K562 (cell line): ENCODE results near the gene STK16.

Experiments used
- CTCF ChIP-seq, 3 experiments: IDR thresholded peaks in 2 of 3; conservative IDR thresholded peaks in 1 of 3; 2 replicates each; pipeline ENCODE4 v1.5.1; 2011 to 2012; ENCODE audit warnings: low read length in 3 of 3, mild to moderate bottlenecking in 3 of 3, control low read depth in 2 of 3, improper control_type of control experiment in 1 of 3, inconsistent platforms in 1 of 3, low read depth in 1 of 3, mixed read lengths in 1 of 3, moderate library complexity in 1 of 3; ENCODE audit not compliant: insufficient read depth in 2 of 3
- E2F4 ChIP-seq: sonication (generic); formaldehyde crosslinking; IDR thresholded peaks from 2 replicates; pipeline ENCODE4 v1.8.0; 2022; ENCODE audit warnings: mild to moderate bottlenecking, low read depth, missing genetic modification reagents
- EP300 ChIP-seq: IDR thresholded peaks from 2 replicates; pipeline ENCODE4 v1.6.1; 2012; ENCODE audit warnings: low read length, improper control_type of control experiment
- FOXJ3 ChIP-seq: sonication (generic); formaldehyde crosslinking; IDR thresholded peaks from 2 replicates; pipeline ENCODE4 v1.4.0; 2020; ENCODE audit warnings: mild to moderate bottlenecking, missing genetic modification reagents
- MAX ChIP-seq: sonication (generic); formaldehyde crosslinking; IDR thresholded peaks from 2 replicates; pipeline ENCODE4 v1.9.0; 2022; ENCODE audit warnings: mild to moderate bottlenecking, missing genetic modification reagents
- PATZ1 ChIP-seq: fragments of 250-450 bp; sonication (Bioruptor Pico); IDR thresholded peaks from 2 replicates; pipeline ENCODE4 v1.5.0; 2020; ENCODE audit warnings: mild to moderate bottlenecking, borderline replicate concordance
- RNF2 ChIP-seq: sonication (generic); IDR thresholded peaks from 2 replicates; pipeline ENCODE4 v1.6.1; 2016
- SREBF2 ChIP-seq: sonication (generic); formaldehyde crosslinking; IDR thresholded peaks from 2 replicates; pipeline ENCODE4 v1.4.0; 2020; ENCODE audit warnings: mild to moderate bottlenecking, missing genetic modification reagents
- STAT5B ChIP-seq: fragments of 250-450 bp; sonication (Bioruptor Pico); IDR thresholded peaks from 2 replicates; pipeline ENCODE4 v1.8.0; 2021; ENCODE audit warnings: mild to moderate bottlenecking, inconsistent platforms
- TRIM25 ChIP-seq: fragments of 450-650 bp; IDR thresholded peaks from 2 replicates; pipeline ENCODE4 v1.7.0; 2016; ENCODE audit warnings: borderline replicate concordance
- YBX1 ChIP-seq: fragments of 450-650 bp; IDR thresholded peaks from 2 replicates; pipeline ENCODE4 v1.7.1; 2016; ENCODE audit warnings: mild to moderate bottlenecking
- ZBTB1 ChIP-seq: sonication (generic); formaldehyde crosslinking; IDR thresholded peaks from 2 replicates; pipeline ENCODE4 v1.8.1; 2023; ENCODE audit warnings: missing genetic modification reagents, low read depth, mild to moderate bottlenecking, borderline replicate concordance
- ZBTB26 ChIP-seq: fragments of 450-650 bp; formaldehyde crosslinking; IDR thresholded peaks from 2 replicates; pipeline ENCODE4 v1.4.0; 2022; ENCODE audit warnings: missing genetic modification characterization
- ZNF143 ChIP-seq: sonication (generic); formaldehyde crosslinking; IDR thresholded peaks from 2 replicates; pipeline ENCODE4 v1.9.0; 2022; ENCODE audit warnings: mild to moderate bottlenecking, missing genetic modification reagents

GRCh38 chr2:219243291-219243761 lies 2.0 kb upstream of the STK16 start:
- TF ChIP-seq PATZ1 (no peak), CTCF (IDR thresholded peaks at IDR 0.05 in 2 of 3, conservative IDR thresholded peaks at IDR 0.05 in 1 of 3; ENCODE audit: insufficient read depth in 2 of 3, low read depth in 1 of 3, low read length in 3 of 3) (no peak), FOXJ3 (CRISPR knock-in tag) (no peak), TRIM25 (no peak), EP300 (no peak), RNF2 (no peak), E2F4 (CRISPR knock-in tag) (no peak), SREBF2 (CRISPR knock-in tag) (no peak), ZBTB26 (no peak), ZNF143 (CRISPR knock-in tag) (no peak), MAX (CRISPR knock-in tag) (no peak), YBX1 (no peak), ZBTB1 (CRISPR knock-in tag) (no peak), STAT5B (CRISPR knock-in tag) (no peak)
